ENCODE data around the gene NR5A2.
A peak's percentile ranks its signal among the peaks of the same experiment; 100 is the strongest.

NR5A2 gene

DNA sequence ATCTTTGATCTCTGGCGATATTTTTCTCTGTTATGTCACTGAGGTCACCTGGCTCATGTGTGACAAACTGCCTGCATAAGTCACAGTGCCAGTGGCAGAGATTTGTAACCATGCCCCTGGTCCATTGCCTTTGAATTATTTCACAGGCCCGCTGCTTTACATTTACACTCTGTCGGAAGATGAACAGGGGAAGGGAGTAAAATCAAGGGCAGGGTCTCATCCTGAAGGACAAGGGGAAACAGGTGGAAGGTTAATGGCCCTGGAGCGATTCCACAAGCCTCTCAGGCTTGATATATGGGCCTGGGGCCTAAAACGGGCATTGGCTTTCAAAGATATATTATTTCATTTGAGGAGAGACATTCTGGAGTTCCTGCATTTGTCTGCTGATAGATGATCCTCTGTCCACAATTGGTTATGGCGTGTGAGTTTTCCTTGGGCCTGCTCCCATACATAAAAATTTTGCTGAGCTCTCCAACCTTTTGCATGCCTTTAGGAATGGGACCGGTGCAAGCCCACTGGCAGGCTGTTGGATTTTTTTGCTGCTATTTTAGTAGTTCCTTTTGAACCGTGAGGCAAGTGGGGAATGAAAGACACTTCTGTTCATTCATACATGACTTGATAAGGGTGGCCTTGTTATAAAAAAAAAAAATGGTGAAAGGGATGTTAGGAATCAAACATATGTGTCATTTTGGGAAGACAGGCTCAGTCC is 51.9 kb downstream of the NR5A2 start:
- TF ChIP-seq, protein P1, sequence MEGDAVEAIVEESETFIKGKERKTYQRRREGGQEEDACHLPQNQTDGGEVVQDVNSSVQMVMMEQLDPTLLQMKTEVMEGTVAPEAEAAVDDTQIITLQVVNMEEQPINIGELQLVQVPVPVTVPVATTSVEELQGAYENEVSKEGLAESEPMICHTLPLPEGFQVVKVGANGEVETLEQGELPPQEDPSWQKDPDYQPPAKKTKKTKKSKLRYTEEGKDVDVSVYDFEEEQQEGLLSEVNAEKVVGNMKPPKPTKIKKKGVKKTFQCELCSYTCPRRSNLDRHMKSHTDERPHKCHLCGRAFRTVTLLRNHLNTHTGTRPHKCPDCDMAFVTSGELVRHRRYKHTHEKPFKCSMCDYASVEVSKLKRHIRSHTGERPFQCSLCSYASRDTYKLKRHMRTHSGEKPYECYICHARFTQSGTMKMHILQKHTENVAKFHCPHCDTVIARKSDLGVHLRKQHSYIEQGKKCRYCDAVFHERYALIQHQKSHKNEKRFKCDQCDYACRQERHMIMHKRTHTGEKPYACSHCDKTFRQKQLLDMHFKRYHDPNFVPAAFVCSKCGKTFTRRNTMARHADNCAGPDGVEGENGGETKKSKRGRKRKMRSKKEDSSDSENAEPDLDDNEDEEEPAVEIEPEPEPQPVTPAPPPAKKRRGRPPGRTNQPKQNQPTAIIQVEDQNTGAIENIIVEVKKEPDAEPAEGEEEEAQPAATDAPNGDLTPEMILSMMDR (conservative IDR thresholded peaks at IDR 0.05; ENCODE audit: low read depth, low read length) = no peak
- Histone ChIP-seq H3K4me2 (no peak overlapping the region), H3K36me3 (ENCODE audit: insufficient read depth) (no peaks in the 10 kb centered on the region), H3K4me3 (IDR thresholded peaks at IDR 0.05; ENCODE audit: insufficient read depth, low read depth, low read length) (no peak overlapping the region), H2AFZ (ENCODE audit: low read depth) (no peak overlapping the region), H4K20me1 (ENCODE audit: insufficient read depth) (no peaks in the 10 kb centered on the region), H3K27ac (no peak overlapping the region), H3K4me1 (ENCODE audit: low read depth, poor library complexity, severe bottlenecking) (peaks cover 24% of the 10 kb centered on the region), H3K27me3 (ENCODE audit: insufficient read depth, low read depth) (no peaks in the 10 kb centered on the region), H3K9ac (no peak overlapping the region), H3K79me2 (ENCODE audit: insufficient read depth, low read depth) (no peaks in the 10 kb centered on the region)

DNA sequence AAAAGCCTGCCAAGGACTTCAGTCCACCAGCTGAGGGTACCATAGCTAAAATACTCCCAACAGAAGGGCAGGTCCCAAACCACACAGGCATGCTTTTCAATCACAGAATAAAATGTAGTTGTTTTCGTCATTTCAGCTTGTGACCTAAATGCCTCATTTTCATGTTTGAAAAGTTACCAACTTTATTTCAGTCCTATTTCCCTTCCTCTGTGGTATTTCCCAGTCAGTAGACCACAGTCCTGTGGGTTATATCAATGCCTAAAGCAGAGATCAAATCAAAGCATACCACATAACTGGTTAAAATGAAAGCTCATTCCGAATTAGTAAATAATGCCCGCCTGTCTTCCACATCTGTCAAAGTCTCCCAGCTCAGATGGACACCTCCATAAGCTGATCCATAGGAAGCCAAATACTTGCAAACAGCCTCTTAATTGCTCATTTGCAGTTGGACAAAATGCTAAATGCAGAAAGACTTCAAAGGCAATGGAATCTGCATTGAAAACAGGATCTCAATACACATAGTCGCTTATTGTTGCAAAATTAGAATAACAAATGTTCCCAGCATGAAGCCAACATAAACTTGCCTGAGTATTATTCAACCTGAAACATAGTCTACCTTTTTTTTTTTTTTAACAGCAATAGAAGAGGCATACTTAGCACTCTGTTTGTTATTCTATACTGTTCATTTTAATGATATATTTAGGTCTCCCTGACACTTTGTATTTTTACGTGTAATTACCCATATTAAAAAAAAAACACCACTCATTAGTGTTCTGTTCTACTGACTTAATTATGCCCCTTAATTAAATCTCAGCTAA is 53.9 kb downstream of the NR5A2 start:
- peak overlapping the region; percentile 56 for H3K4me3 ChIP-seq (IDR thresholded peaks at IDR 0.05; ENCODE audit: insufficient read depth, low read depth, low read length)
- no peaks in the 10 kb centered on the region for H4K20me1 ChIP-seq (ENCODE audit: insufficient read depth)
- H3K9ac ChIP-seq = no peak overlapping the region
- peak overlapping the region; percentile 55 for H3K4me2 ChIP-seq
- TF ChIP-seq, protein P1 (conservative IDR thresholded peaks at IDR 0.05; ENCODE audit: low read depth, low read length) = no peak
- peak overlapping the region; percentile 4; the same call in 1 of the 2 replicates for H3K27ac ChIP-seq
- H3K27me3 ChIP-seq (ENCODE audit: insufficient read depth, low read depth) = no peaks in the 10 kb centered on the region
- H2AFZ ChIP-seq (ENCODE audit: low read depth) = peak overlapping the region; percentile 27; the same call in 1 of the 2 replicates
- no peaks in the 10 kb centered on the region for H3K79me2 ChIP-seq (ENCODE audit: insufficient read depth, low read depth)
- no peaks in the 10 kb centered on the region for H3K36me3 ChIP-seq (ENCODE audit: insufficient read depth)
- peaks cover 24% of the 10 kb centered on the region for H3K4me1 ChIP-seq (ENCODE audit: low read depth, poor library complexity, severe bottlenecking)

DNA sequence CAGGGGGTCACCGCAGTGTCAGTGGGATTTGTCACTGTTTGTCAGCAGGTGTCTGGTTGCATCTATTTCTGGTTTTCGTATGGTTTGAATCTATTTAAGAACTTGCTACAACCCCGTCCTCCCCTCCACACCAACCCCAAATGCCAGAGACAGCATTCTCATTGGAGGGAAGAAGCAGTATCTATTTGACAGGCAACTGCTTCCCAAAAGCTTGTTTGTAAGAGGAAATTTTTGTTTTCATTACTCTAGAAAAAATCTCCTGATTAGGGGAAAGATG is 54.4 kb downstream of the NR5A2 start:
- H4K20me1 ChIP-seq (ENCODE audit: insufficient read depth) = no peaks in the 10 kb centered on the region
- H2AFZ ChIP-seq (ENCODE audit: low read depth) = 0 out of 2 replicates have a peak overlapping the region, but pooled peaks have one; percentile 27
- TF ChIP-seq, protein P1 (conservative IDR thresholded peaks at IDR 0.05; ENCODE audit: low read depth, low read length) = no peak
- H3K36me3 ChIP-seq (ENCODE audit: insufficient read depth) = no peaks in the 10 kb centered on the region
- H3K27ac ChIP-seq = 0 out of 2 replicates have a peak overlapping the region, but pooled peaks have one; percentile 4
- H3K4me2 ChIP-seq = peak overlapping the region; percentile 55
- no peak overlapping the region for H3K9ac ChIP-seq
- no peaks in the 10 kb centered on the region for H3K79me2 ChIP-seq (ENCODE audit: insufficient read depth, low read depth)
- H3K4me3 ChIP-seq (IDR thresholded peaks at IDR 0.05; ENCODE audit: insufficient read depth, low read depth, low read length) = peak overlapping the region; percentile 56
- H3K4me1 ChIP-seq (ENCODE audit: low read depth, poor library complexity, severe bottlenecking) = peaks cover 24% of the 10 kb centered on the region
- no peaks in the 10 kb centered on the region for H3K27me3 ChIP-seq (ENCODE audit: insufficient read depth, low read depth)

DNA sequence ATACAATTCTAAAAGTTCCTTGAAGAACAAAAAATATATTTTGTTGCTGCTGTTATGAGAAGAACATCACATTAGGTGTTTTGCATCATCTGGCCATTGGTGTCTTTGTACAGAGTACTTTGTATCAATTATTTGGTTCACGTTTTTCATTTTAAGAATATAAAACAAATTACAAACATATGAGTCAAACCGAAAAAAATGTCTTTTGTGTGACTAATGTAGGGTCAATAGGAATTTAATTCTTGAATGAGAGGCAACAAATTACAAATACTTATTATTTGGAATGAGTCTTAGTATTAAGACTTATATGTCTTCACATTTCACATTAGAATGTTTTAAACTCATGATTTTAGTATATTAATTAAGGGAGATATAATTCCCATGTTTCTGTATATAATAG is 54.8 kb downstream of the NR5A2 start:
- no peak overlapping the region for H3K27ac ChIP-seq
- peaks cover 24% of the 10 kb centered on the region for H3K4me1 ChIP-seq (ENCODE audit: low read depth, poor library complexity, severe bottlenecking)
- H3K36me3 ChIP-seq (ENCODE audit: insufficient read depth) = no peaks in the 10 kb centered on the region
- no peak overlapping the region for H3K9ac ChIP-seq
- H3K4me3 ChIP-seq (IDR thresholded peaks at IDR 0.05; ENCODE audit: insufficient read depth, low read depth, low read length) = peak overlapping the region; percentile 56
- H2AFZ ChIP-seq (ENCODE audit: low read depth) = no peak overlapping the region
- H3K79me2 ChIP-seq (ENCODE audit: insufficient read depth, low read depth) = no peaks in the 10 kb centered on the region
- no peaks in the 10 kb centered on the region for H3K27me3 ChIP-seq (ENCODE audit: insufficient read depth, low read depth)
- peak overlapping the region; percentile 55 for H3K4me2 ChIP-seq
- no peaks in the 10 kb centered on the region for H4K20me1 ChIP-seq (ENCODE audit: insufficient read depth)
- TF ChIP-seq, protein P1 (conservative IDR thresholded peaks at IDR 0.05; ENCODE audit: low read depth, low read length) = no peak

All from KMS-11 (cell line).